ENCODE results near the gene PLEKHM1. TPM values are rescaled to one million over a fixed set of nuclear protein-coding genes. Genes with fewer than 3 reads are reported as not detected.
A peak's percentile ranks its signal among the peaks of the same experiment; 100 is the strongest.

The PLEKHM1 gene
- total and polyA plus RNA-seq, 2 of the 13 experiments (the other 11 are each of a cell fraction or from before 2014, with no cell fraction given): 7.6 to 13.5 TPM

GRCh38 chr17:45394913-45395568 is 95.5 kb downstream of the PLEKHM1 start (continued):
- TF ChIP-seq ZNF274 (CRISPR knock-in tag; IDR thresholded peaks at IDR 0.05) (0 out of 2 replicates have a peak, but pooled peaks have one; percentile 9), PITX1 (CRISPR knock-in tag; IDR thresholded peaks at IDR 0.05) (peak; percentile 21; the same call in 1 of the 2 replicates), ZNF816 (CRISPR knock-in tag; IDR thresholded peaks at IDR 0.05; ENCODE audit: borderline replicate concordance) (0 out of 2 replicates have a peak, but pooled peaks have one; percentile 29), NFKBIZ (CRISPR knock-in tag; IDR thresholded peaks at IDR 0.05) (0 out of 2 replicates have a peak, but pooled peaks have one; percentile 38), ZNF800 (CRISPR knock-in tag; IDR thresholded peaks at IDR 0.05) (no peak), SALL1 (CRISPR knock-in tag; IDR thresholded peaks at IDR 0.05) (peak; percentile 72), RXRB (CRISPR knock-in tag; IDR thresholded peaks at IDR 0.05; ENCODE audit: borderline replicate concordance) (0 out of 2 replicates have a peak, but pooled peaks have one; percentile 34), ERF (CRISPR knock-in tag; IDR thresholded peaks at IDR 0.05) (peak; percentile 74; the same call in 1 of the 2 replicates), ZIK1 (CRISPR knock-in tag; IDR thresholded peaks at IDR 0.05; ENCODE audit: borderline replicate concordance, low read depth) (no peak), STAG1 (CRISPR knock-in tag; IDR thresholded peaks at IDR 0.05) (peak; percentile 92), CTCF (CRISPR knock-in tag; IDR thresholded peaks at IDR 0.05) (peak; percentile 97), FOXJ3 (CRISPR knock-in tag; IDR thresholded peaks at IDR 0.05; ENCODE audit: borderline replicate concordance) (no peak), ZBTB1 (CRISPR knock-in tag; IDR thresholded peaks at IDR 0.05; ENCODE audit: borderline replicate concordance) (no peak), DNMT1 (CRISPR knock-in tag; IDR thresholded peaks at IDR 0.05) (peak; percentile 74; the same call in 1 of the 2 replicates)
- TF ChIP-seq, protein P1, sequence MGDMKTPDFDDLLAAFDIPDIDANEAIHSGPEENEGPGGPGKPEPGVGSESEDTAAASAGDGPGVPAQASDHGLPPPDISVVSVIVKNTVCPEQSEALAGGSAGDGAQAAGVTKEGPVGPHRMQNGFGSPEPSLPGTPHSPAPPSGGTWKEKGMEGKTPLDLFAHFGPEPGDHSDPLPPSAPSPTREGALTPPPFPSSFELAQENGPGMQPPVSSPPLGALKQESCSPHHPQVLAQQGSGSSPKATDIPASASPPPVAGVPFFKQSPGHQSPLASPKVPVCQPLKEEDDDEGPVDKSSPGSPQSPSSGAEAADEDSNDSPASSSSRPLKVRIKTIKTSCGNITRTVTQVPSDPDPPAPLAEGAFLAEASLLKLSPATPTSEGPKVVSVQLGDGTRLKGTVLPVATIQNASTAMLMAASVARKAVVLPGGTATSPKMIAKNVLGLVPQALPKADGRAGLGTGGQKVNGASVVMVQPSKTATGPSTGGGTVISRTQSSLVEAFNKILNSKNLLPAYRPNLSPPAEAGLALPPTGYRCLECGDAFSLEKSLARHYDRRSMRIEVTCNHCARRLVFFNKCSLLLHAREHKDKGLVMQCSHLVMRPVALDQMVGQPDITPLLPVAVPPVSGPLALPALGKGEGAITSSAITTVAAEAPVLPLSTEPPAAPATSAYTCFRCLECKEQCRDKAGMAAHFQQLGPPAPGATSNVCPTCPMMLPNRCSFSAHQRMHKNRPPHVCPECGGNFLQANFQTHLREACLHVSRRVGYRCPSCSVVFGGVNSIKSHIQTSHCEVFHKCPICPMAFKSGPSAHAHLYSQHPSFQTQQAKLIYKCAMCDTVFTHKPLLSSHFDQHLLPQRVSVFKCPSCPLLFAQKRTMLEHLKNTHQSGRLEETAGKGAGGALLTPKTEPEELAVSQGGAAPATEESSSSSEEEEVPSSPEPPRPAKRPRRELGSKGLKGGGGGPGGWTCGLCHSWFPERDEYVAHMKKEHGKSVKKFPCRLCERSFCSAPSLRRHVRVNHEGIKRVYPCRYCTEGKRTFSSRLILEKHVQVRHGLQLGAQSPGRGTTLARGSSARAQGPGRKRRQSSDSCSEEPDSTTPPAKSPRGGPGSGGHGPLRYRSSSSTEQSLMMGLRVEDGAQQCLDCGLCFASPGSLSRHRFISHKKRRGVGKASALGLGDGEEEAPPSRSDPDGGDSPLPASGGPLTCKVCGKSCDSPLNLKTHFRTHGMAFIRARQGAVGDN (CRISPR knock-in tag; IDR thresholded peaks at IDR 0.05): peak; percentile 63
- TF ChIP-seq, protein P2, sequence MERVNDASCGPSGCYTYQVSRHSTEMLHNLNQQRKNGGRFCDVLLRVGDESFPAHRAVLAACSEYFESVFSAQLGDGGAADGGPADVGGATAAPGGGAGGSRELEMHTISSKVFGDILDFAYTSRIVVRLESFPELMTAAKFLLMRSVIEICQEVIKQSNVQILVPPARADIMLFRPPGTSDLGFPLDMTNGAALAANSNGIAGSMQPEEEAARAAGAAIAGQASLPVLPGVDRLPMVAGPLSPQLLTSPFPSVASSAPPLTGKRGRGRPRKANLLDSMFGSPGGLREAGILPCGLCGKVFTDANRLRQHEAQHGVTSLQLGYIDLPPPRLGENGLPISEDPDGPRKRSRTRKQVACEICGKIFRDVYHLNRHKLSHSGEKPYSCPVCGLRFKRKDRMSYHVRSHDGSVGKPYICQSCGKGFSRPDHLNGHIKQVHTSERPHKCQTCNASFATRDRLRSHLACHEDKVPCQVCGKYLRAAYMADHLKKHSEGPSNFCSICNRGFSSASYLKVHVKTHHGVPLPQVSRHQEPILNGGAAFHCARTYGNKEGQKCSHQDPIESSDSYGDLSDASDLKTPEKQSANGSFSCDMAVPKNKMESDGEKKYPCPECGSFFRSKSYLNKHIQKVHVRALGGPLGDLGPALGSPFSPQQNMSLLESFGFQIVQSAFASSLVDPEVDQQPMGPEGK (CRISPR knock-in tag; IDR thresholded peaks at IDR 0.05): peak; percentile 47
- TF ChIP-seq, protein P3, sequence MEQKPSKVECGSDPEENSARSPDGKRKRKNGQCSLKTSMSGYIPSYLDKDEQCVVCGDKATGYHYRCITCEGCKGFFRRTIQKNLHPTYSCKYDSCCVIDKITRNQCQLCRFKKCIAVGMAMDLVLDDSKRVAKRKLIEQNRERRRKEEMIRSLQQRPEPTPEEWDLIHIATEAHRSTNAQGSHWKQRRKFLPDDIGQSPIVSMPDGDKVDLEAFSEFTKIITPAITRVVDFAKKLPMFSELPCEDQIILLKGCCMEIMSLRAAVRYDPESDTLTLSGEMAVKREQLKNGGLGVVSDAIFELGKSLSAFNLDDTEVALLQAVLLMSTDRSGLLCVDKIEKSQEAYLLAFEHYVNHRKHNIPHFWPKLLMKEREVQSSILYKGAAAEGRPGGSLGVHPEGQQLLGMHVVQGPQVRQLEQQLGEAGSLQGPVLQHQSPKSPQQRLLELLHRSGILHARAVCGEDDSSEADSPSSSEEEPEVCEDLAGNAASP (CRISPR knock-in tag; IDR thresholded peaks at IDR 0.05; ENCODE audit: borderline replicate concordance): 0 out of 2 replicates have a peak, but pooled peaks have one; percentile 10
